Uterus (tissue), 2 donors: ENCODE measurements around the gene CNFN.
"Not testable (repeated sequence)": the region's sequence is repeated elsewhere in the genome, so short reads cannot be mapped to it uniquely, and the experiment has no call there.

Source experiments
- POLR2A ChIP-seq, 2 donors: fragments of 450-650 bp; IDR thresholded peaks; one replicate each; pipeline ENCODE4 v1.6.1; 2016; ENCODE audit warnings: antibody characterized with exemption in 2 of 2, mild to moderate bottlenecking in 1 of 2, moderate library complexity in 1 of 2
- TF ChIP-seq, protein P1 (sequence below), 4 experiments: fragments of 200-600 bp in 2 of 4; fragments of 450-650 bp in 2 of 4; sonication (generic) in 2 of 4; IDR thresholded peaks; one replicate each; pipeline ENCODE4 v1.5.1; 2016 to 2019; ENCODE audit warnings: antibody characterized with exemption in 4 of 4, mild to moderate bottlenecking in 2 of 4, moderate library complexity in 1 of 4

DNA sequence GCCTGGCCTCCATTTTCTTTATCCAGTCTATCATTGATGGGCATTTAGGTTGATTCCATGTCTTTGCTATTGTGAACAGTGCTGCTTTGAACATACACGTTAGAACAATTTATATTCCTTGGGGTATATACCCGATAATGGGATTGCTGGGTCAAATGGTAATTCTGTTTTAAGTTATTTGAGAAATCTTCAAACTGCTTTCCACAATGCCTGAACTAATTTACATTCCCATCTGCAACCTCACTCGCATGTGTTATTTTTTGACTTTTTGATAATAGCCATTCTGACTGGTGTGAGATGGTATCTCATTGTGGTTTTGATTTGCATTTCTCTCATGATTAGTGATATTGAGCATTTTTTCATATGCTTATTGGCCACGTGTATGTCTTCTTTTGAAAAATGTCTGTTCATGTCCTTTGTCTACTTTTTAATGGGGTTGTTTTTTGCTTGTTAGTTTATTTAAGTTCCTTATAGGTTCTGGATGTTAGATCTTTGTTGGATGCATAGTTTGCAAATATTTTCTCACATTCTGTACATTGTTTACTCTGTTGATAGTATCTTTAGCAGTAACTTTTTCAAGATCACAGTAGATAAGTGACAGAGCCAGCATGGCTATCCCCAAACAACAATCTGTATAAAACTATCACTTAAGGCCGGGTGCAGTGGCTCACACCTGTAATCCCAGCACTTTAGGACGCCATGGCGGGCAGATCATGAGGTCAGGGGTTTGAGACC is 50.8 kb downstream of the CNFN start:
- not testable (repeated sequence) for TF ChIP-seq POLR2A (IDR thresholded peaks at IDR 0.05)
- TF ChIP-seq, protein P1, sequence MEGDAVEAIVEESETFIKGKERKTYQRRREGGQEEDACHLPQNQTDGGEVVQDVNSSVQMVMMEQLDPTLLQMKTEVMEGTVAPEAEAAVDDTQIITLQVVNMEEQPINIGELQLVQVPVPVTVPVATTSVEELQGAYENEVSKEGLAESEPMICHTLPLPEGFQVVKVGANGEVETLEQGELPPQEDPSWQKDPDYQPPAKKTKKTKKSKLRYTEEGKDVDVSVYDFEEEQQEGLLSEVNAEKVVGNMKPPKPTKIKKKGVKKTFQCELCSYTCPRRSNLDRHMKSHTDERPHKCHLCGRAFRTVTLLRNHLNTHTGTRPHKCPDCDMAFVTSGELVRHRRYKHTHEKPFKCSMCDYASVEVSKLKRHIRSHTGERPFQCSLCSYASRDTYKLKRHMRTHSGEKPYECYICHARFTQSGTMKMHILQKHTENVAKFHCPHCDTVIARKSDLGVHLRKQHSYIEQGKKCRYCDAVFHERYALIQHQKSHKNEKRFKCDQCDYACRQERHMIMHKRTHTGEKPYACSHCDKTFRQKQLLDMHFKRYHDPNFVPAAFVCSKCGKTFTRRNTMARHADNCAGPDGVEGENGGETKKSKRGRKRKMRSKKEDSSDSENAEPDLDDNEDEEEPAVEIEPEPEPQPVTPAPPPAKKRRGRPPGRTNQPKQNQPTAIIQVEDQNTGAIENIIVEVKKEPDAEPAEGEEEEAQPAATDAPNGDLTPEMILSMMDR (IDR thresholded peaks at IDR 0.05), result not testable (repeated sequence)
